A549 (cell line): Measurements from ENCODE around the gene PLCB4. TPM values are rescaled to one million over a fixed set of nuclear protein-coding genes. Genes with fewer than 3 reads are reported as not detected.
A peak's percentile ranks its signal among the peaks of the same experiment; 100 is the strongest.

Experiments used
- ATAC-seq, 2 experiments: fragments of 200-7000 bp in 1 of 2; fragments of >200 bp in 1 of 2; cut with Nextera tagmentation in 1 of 2; cut with Tn5 transposase in 1 of 2; 3 replicates each; pipeline versions ENCODE4 v1.8.0 to v1.9.1; 2018 to 2020; ENCODE audit warnings: mild to moderate bottlenecking in 1 of 2, moderate library complexity in 1 of 2
- CTCF ChIA-PET: fragments of 300-600 bp; sonication (Branson Sonifier 250); formaldehyde crosslinking; extraction: SDS; loops from one replicate; lab custom pipeline; 2021; ENCODE audit warnings: antibody characterized with exemption, inconsistent platforms; lab: Yijun Ruan, JAX
- POLR2A ChIA-PET: fragments of 350-600 bp; formaldehyde crosslinking; extraction: SDS; loops from one replicate; lab custom pipeline; 2021; ENCODE audit warnings: antibody characterized with exemption, inconsistent platforms; lab: Yijun Ruan, JAX
- DNase-seq, 2 experiments: peaks; one replicate each; pipeline versions ENCODE4 v3.0.0 to v3.0.0-alpha.2; 2011 to 2016; ENCODE audit warnings: low read depth in 1 of 2, low spot score in 1 of 2
- FAIRE-seq: peaks from 2 replicates; lab custom pipeline; 2011; peaks lifted over from hg19 to GRCh38; lab: Jason Lieb, UNC
- H3K27ac ChIP-seq, 2 experiments: fragments of >200 bp; sonication (Bioruptor Twin); formaldehyde crosslinking; 3 replicates each; pipeline ENCODE4 v1.5.1; 2016 to 2017
- H3K4me1 ChIP-seq: fragments of >200 bp; sonication (Bioruptor Twin); formaldehyde crosslinking; 3 replicates; pipeline ENCODE4 v1.6.1; 2016
- H3K4me2 ChIP-seq: fragments of >200 bp; sonication (Bioruptor Twin); formaldehyde crosslinking; 3 replicates; pipeline ENCODE4 v1.6.1; 2016
- H3K4me3 ChIP-seq: fragments of >200 bp; sonication (Bioruptor Twin); formaldehyde crosslinking; 3 replicates; pipeline ENCODE4 v1.5.1; 2016
- H3K9me3 ChIP-seq: fragments of >200 bp; sonication (Bioruptor Twin); formaldehyde crosslinking; 3 replicates; pipeline ENCODE4 v1.6.1; 2016
- EHF ChIP-seq: fragments of 250-450 bp; sonication (Bioruptor Pico); IDR thresholded peaks from 2 replicates; pipeline ENCODE4 v1.5.0; 2020; ENCODE audit warnings: mild to moderate bottlenecking
- EHMT2 ChIP-seq: fragments of 200-600 bp; sonication (generic); IDR thresholded peaks from 2 replicates; pipeline ENCODE4 v1.6.1; 2016; ENCODE audit warnings: antibody characterized with exemption, low read depth, mild to moderate bottlenecking, moderate library complexity
- EP300 ChIP-seq, 2 experiments: fragments of >200 bp; sonication (Bioruptor Twin); formaldehyde crosslinking; IDR thresholded peaks; 2 replicates in 1 of 2; 3 replicates in 1 of 2; pipeline ENCODE4 v1.6.1; 2016 to 2017
- FOXS1 ChIP-seq: fragments of 250-450 bp; sonication (Bioruptor Pico); IDR thresholded peaks from 2 replicates; pipeline ENCODE4 v1.5.0; 2020; ENCODE audit warnings: mild to moderate bottlenecking, moderate library complexity
- GATA3 ChIP-seq: IDR thresholded peaks from 2 replicates; pipeline ENCODE4 v1.6.1; 2012; ENCODE audit warnings: borderline replicate concordance
- HOXB13 ChIP-seq: fragments of 250-450 bp; sonication (Bioruptor Pico); IDR thresholded peaks from 2 replicates; pipeline ENCODE4 v1.5.0; 2020; ENCODE audit warnings: low read depth, mild to moderate bottlenecking, moderate library complexity
- JUN ChIP-seq, 2 experiments: fragments of >200 bp; sonication (Bioruptor Twin); formaldehyde crosslinking; IDR thresholded peaks; 2 replicates in 1 of 2; 3 replicates in 1 of 2; pipeline ENCODE4 v1.6.1; 2016 to 2017
- JUNB ChIP-seq: fragments of >200 bp; sonication (Bioruptor Twin); formaldehyde crosslinking; IDR thresholded peaks from 2 replicates; pipeline ENCODE4 v1.6.1; 2016
- KDM1A ChIP-seq: fragments of 200-600 bp; sonication (generic); IDR thresholded peaks from 2 replicates; pipeline ENCODE4 v1.6.1; 2016; ENCODE audit warnings: low read depth, mild to moderate bottlenecking
- MAZ ChIP-seq: fragments of 150-350 bp; IDR thresholded peaks from 2 replicates; pipeline ENCODE4 v1.6.1; 2014; ENCODE audit warnings: antibody characterized with exemption, low read depth, low read length, borderline replicate concordance
- MYC ChIP-seq: IDR thresholded peaks from 2 replicates; pipeline ENCODE4 v1.6.1; 2012; ENCODE audit warnings: mild to moderate bottlenecking, inconsistent platforms, low read length, improper control_type of control experiment, borderline replicate concordance
- NFE2L2 ChIP-seq: fragments of 150-350 bp; conservative IDR thresholded peaks from 2 replicates; pipeline ENCODE4 v1.6.1; 2014; ENCODE audit warnings: low read length
- NR3C1 ChIP-seq: fragments of >200 bp; sonication (Bioruptor Twin); formaldehyde crosslinking; IDR thresholded peaks from 3 replicates; pipeline ENCODE4 v1.6.1; 2017
- POLR2A ChIP-seq: IDR thresholded peaks from 2 replicates; pipeline ENCODE4 v1.6.1; 2012; ENCODE audit warnings: mild to moderate bottlenecking, low read length
- POLR2AphosphoS2 ChIP-seq: conservative IDR thresholded peaks from 2 replicates; pipeline ENCODE4 v1.6.1; 2012; ENCODE audit warnings: low read length, improper control_type of control experiment, inconsistent platforms
- RAD21 ChIP-seq, 2 experiments: fragments of >200 bp in 1 of 2; sonication (Bioruptor Twin) in 1 of 2; formaldehyde crosslinking in 1 of 2; IDR thresholded peaks in 1 of 2; conservative IDR thresholded peaks in 1 of 2; 2 replicates in 1 of 2; 3 replicates in 1 of 2; pipeline ENCODE4 v1.6.1; 2012 to 2018; ENCODE audit warnings: inconsistent platforms in 1 of 2
- RARB ChIP-seq: fragments of 250-450 bp; sonication (Bioruptor Pico); IDR thresholded peaks from 2 replicates; pipeline ENCODE4 v1.8.0; 2021; ENCODE audit warnings: mild to moderate bottlenecking, moderate library complexity
- RCOR1 ChIP-seq: fragments of 150-350 bp; IDR thresholded peaks from 2 replicates; pipeline ENCODE4 v1.6.1; 2014; ENCODE audit warnings: antibody characterized with exemption, low read length, low read depth
- RNF2 ChIP-seq: fragments of 200-600 bp; sonication (generic); IDR thresholded peaks from 2 replicates; pipeline ENCODE4 v1.6.1; 2016; ENCODE audit warnings: low read depth, mild to moderate bottlenecking, antibody characterized with exemption, moderate library complexity, borderline replicate concordance
- SMC3 ChIP-seq: fragments of >200 bp; sonication (Bioruptor Twin); formaldehyde crosslinking; IDR thresholded peaks from 3 replicates; pipeline ENCODE4 v1.6.1; 2018; ENCODE audit warnings: inconsistent platforms
- TFCP2L1 ChIP-seq: fragments of 250-450 bp; sonication (Bioruptor Pico); IDR thresholded peaks from 2 replicates; pipeline ENCODE4 v1.5.0; 2021; ENCODE audit warnings: mild to moderate bottlenecking
- ZNF302 ChIP-seq: fragments of 250-450 bp; sonication (Bioruptor Pico); IDR thresholded peaks from 2 replicates; pipeline ENCODE4 v1.9.0; 2021; ENCODE audit warnings: inconsistent platforms, mild to moderate bottlenecking, moderate library complexity
- ZSCAN20 ChIP-seq: fragments of 250-450 bp; sonication (Bioruptor Pico); IDR thresholded peaks from 2 replicates; pipeline ENCODE4 v1.8.0; 2022; ENCODE audit warnings: mild to moderate bottlenecking, moderate library complexity
- WGBS: methylation state at CpG from one replicate; pipeline ENCODE4 v1.1.6; 2017; ENCODE audit errors: missing lambda C conversion rate; 5-methylcytosine and 5-hydroxymethylcytosine counted together
- polyA plus RNA-seq, 4 experiments: library from polyadenylated mRNA; depleted of rRNA in 3 of 4; stranded (reverse); fragments of >200 nt; fragmentation: RNase III in 1 of 4; extraction: RNeasy Plus Mini Kit Qiagen cat#74134 plus additional on column Dnase treatment in 1 of 4; gene quantifications; 2 replicates in 3 of 4; 3 replicates in 1 of 4; pipeline ENCODE4 v1.2.3, GENCODE V29; 2011 to 2017
- TF ChIP-seq, protein P1 (sequence below): fragments of >200 bp; sonication (Bioruptor Twin); formaldehyde crosslinking; IDR thresholded peaks from 3 replicates; pipeline ENCODE4 v1.6.1; 2016
- TF ChIP-seq, protein P2 (sequence below): IDR thresholded peaks from 2 replicates; pipeline ENCODE4 v1.6.1; 2012
- TF ChIP-seq, protein P3 (sequence below): fragments of >200 bp; sonication (Bioruptor Twin); formaldehyde crosslinking; IDR thresholded peaks from 2 replicates; pipeline ENCODE4 v1.6.1; 2016

Gene PLCB4
- polyA plus RNA-seq, 2 of the 4 experiments (the other 2 are of a cell fraction) = 17.1 to 32.1 TPM

DNA sequence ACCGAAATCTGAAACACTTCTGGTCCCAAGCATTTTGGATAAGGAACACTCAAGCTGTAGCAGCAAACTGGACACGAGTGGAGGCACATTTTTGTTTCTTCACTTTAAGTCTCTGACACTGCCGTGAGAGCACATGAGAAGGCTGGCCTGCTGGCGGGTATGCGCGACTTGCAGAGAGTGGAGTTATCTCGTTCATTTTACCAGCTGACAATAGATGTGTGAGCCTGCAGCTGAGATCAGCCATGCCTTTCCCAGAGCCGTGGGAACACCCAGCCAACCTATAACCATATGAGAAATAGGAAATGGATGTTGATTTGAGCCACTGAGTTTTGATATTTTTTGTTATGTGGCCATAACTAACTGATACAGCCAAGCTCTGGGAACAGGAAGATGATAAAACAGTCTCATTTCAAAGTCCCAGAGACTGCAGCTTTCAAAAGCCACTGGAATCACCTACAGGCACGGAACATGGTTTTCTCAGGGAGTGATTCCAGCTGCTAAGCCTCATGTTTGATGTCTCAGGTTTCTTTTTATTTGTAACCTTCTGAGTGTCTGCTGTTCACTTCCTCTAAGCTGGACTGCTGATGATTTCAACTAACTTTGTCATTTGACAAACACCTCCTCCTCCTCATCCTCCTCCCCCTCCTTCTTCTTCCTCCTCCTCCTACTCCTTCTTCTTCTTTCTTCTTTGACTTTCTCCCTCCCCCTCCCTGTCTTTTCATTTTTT lies 416.9 kb downstream of the PLCB4 start:
- CTCF ChIA-PET = interaction anchor here (0.6 to 1.2 kb wide), 2 partner anchors 77 to 131 kb away, joined by 3 to 5 read pairs; no protein-coding TSS in a partner anchor
- ATAC-seq = no peak
- Histone ChIP-seq H3K4me3 (no peak overlapping the region), H3K27ac (no peak overlapping the region), H3K4me2 (no peak overlapping the region), H3K9me3 (no peaks in the 10 kb centered on the region), H3K4me1 (no peaks in the 10 kb centered on the region)
- no peak for DNase-seq
- FAIRE-seq = no peak
- 79% methylated on average over 9 of the region's 9 CpGs for WGBS
- POLR2A ChIA-PET = no interaction called here
- TF ChIP-seq POLR2A (no peak), JUNB (no peak), JUN (IDR thresholded peaks at IDR 0.05) (no peak), ZNF302 (no peak), FOXS1 (CRISPR knock-in tag) (no peak), RARB (CRISPR knock-in tag) (no peak), SMC3 (no peak)

DNA sequence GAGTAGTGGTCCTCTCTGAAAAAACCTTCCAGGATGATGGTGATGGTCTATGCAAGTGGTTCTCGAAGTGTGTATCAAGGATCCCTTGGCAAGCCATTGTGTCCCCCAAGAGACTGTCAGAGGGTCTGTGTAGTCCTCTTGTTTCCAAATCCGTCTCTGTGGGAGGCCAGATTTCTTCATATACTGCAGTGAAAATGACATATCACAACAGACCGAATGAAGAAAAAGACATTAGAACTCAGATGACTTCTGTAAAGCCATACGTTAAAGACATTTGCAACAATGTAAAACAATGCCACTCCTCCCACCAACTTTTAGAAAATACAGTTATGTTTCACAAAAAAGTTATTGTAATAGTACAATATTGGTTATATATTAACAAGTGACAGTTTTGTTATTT lies 418.3 kb downstream of the PLCB4 start:
- ChIA-PET CTCF (interaction anchor here (0.9 to 1.2 kb wide), 2 partner anchors 122 to 130 kb away, joined by 3 to 5 read pairs; no protein-coding TSS in a partner anchor), POLR2A (no interaction called here)
- no peak overlapping the region for H3K4me3 ChIP-seq
- 67% methylated on average over 4 of the region's 4 CpGs for WGBS
- H3K4me2 ChIP-seq = no peak overlapping the region
- H3K9me3 ChIP-seq = no peaks in the 10 kb centered on the region
- no peak overlapping the region for H3K27ac ChIP-seq
- no peak for DNase-seq
- H3K4me1 ChIP-seq = no peaks in the 10 kb centered on the region
- TF ChIP-seq NFE2L2 = no peak
- ATAC-seq = no peak
- peak; percentile 36 for FAIRE-seq

DNA sequence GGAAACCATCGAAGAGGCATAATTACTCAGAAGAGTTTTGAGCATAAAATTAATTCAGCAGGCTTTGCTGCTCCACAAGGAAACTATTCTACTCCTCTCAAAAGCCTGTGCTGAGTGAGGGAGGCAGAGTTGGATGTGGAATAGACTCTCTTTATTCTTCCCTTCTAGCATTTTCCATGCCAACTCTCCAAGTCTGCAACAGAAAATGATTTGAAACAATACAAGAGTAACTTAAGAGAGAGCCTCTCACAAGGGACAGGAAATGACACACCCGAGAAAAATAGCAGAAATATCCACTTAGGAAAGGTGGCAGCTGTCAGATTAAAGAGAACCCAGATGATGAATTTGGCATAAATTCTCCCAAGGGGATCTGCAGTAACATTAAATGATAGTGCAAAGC lies 419.2 kb downstream of the PLCB4 start:
- TF ChIP-seq KDM1A (no peak), RCOR1 (no peak), NFE2L2 (no peak), NR3C1 (no peak), GATA3 (no peak), EHMT2 (no peak), TFCP2L1 (no peak), MAZ (no peak), EP300 (IDR thresholded peaks at IDR 0.05) (no peak), JUN (IDR thresholded peaks at IDR 0.05) (no peak), POLR2AphosphoS2 (no peak), RAD21 (conservative IDR thresholded peaks at IDR 0.05 in 1 of 2, IDR thresholded peaks at IDR 0.05 in 1 of 2) (no peak), RNF2 (no peak), HOXB13 (CRISPR knock-in tag) (no peak), ZSCAN20 (no peak), EHF (CRISPR knock-in tag) (no peak), MYC (no peak)
- TF ChIP-seq, protein P1, sequence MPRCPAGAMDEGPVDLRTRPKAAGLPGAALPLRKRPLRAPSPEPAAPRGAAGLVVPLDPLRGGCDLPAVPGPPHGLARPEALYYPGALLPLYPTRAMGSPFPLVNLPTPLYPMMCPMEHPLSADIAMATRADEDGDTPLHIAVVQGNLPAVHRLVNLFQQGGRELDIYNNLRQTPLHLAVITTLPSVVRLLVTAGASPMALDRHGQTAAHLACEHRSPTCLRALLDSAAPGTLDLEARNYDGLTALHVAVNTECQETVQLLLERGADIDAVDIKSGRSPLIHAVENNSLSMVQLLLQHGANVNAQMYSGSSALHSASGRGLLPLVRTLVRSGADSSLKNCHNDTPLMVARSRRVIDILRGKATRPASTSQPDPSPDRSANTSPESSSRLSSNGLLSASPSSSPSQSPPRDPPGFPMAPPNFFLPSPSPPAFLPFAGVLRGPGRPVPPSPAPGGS = no peak
- TF ChIP-seq, protein P2, sequence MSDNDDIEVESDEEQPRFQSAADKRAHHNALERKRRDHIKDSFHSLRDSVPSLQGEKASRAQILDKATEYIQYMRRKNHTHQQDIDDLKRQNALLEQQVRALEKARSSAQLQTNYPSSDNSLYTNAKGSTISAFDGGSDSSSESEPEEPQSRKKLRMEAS = no peak
- TF ChIP-seq, protein P3, sequence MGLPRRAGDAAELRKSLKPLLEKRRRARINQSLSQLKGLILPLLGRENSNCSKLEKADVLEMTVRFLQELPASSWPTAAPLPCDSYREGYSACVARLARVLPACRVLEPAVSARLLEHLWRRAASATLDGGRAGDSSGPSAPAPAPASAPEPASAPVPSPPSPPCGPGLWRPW = no peak
- DNase-seq = no peak
- H3K4me3 ChIP-seq = no peak overlapping the region
- no peaks in the 10 kb centered on the region for H3K9me3 ChIP-seq
- no peak for ATAC-seq
- FAIRE-seq = no peak
- ChIA-PET CTCF (interaction anchor here (1.1 kb wide), 1 partner anchor 80 kb away, joined by 3 read pairs; no protein-coding TSS in a partner anchor), POLR2A (no interaction called here)
- H3K4me2 ChIP-seq = no peak overlapping the region
- 22% methylated on average over 2 of the region's 2 CpGs for WGBS
- H3K27ac ChIP-seq = no peak overlapping the region
- no peaks in the 10 kb centered on the region for H3K4me1 ChIP-seq
